Endothelial cell of umbilical vein (primary cell): Measurements from ENCODE around the gene KLF13. TPM values are rescaled to one million over a fixed set of nuclear protein-coding genes. Genes with fewer than 3 reads are reported as not detected.

ENCODE experiments used
- BruUV-seq: library from RNA; stranded (reverse); fragments of 400-500 nt; replicated peaks from 2 replicates; lab custom pipeline; 2021; lab: Mats Ljungman, UMichigan
- CTCF ChIA-PET: fragments of 300-600, 350-600 bp; sonication (Branson Sonifier 250); formaldehyde crosslinking; loops from one replicate; lab custom pipeline; 2021; ENCODE audit warnings: antibody characterized with exemption, inconsistent platforms; lab: Charles Lee
- POLR2A ChIA-PET: fragments of 300-600, 350-600 bp; sonication (Branson Sonifier 250); formaldehyde crosslinking; loops from one replicate; lab custom pipeline; 2021; ENCODE audit warnings: antibody characterized with exemption, inconsistent platforms; lab: Charles Lee
- DNase-seq: peaks from one replicate; pipeline ENCODE4 v3.0.0-alpha.2; 2011; ENCODE audit warnings: low read depth, low spot score
- FAIRE-seq: peaks from 2 replicates; lab custom pipeline; 2011; peaks lifted over from hg19 to GRCh38; lab: Jason Lieb, UNC
- H2AFZ ChIP-seq: 2 replicates; pipeline ENCODE4 v1.6.0; 2012; ENCODE audit warnings: low read depth, low read length, control low read depth, inconsistent platforms
- H3K27ac ChIP-seq: 2 replicates; pipeline ENCODE4 v1.5.1; 2011; ENCODE audit warnings: low read depth, mild to moderate bottlenecking, control low read depth, low read length, moderate library complexity; ENCODE audit not compliant: insufficient read depth
- H3K27me3 ChIP-seq, 2 experiments: 2 replicates each; pipeline versions ENCODE4 v1.6.0 to v1.6.1; 2011; ENCODE audit warnings: low read length in 2 of 2, mixed read lengths in 1 of 2; ENCODE audit not compliant: control insufficient read depth in 2 of 2, insufficient read depth in 2 of 2
- H3K36me3 ChIP-seq, 2 experiments: 2 replicates in 1 of 2; 3 replicates in 1 of 2; pipeline ENCODE4 v1.5.1; 2011; ENCODE audit warnings: low read length in 2 of 2, mild to moderate bottlenecking in 1 of 2, moderate library complexity in 1 of 2; ENCODE audit not compliant: control insufficient read depth in 2 of 2, insufficient read depth in 2 of 2; ENCODE audit errors: extremely low read depth in 1 of 2
- H3K4me1 ChIP-seq: 3 replicates; pipeline ENCODE4 v1.5.1; 2011; ENCODE audit warnings: mild to moderate bottlenecking, low read length; ENCODE audit not compliant: control insufficient read depth, insufficient read depth; ENCODE audit errors: extremely low read depth
- H3K4me2 ChIP-seq: 2 replicates; pipeline ENCODE4 v1.6.1; 2011; ENCODE audit warnings: low read length, control low read depth, mixed read lengths; ENCODE audit not compliant: insufficient read depth
- H3K4me3 ChIP-seq, 3 experiments: fragments of 200-600 bp in 1 of 3; sonication (generic), shearing (Covaris generic) in 1 of 3; replicated peaks in 1 of 3; 2 replicates each; pipeline ENCODE4 v1.5.1; 2011 to 2016; ENCODE audit warnings: control low read depth in 3 of 3, low read length in 3 of 3, mild to moderate bottlenecking in 2 of 3, inconsistent platforms in 1 of 3, low read depth in 1 of 3, moderate library complexity in 1 of 3; ENCODE audit not compliant: insufficient read depth in 1 of 3
- H3K79me2 ChIP-seq: 2 replicates; pipeline ENCODE4 v1.6.0; 2012; ENCODE audit warnings: low read length, inconsistent platforms; ENCODE audit not compliant: control insufficient read depth, insufficient read depth
- H3K9ac ChIP-seq: replicated peaks from 2 replicates; pipeline ENCODE3; 2011; ENCODE audit warnings: low read length, control low read depth; ENCODE audit not compliant: insufficient read depth; ENCODE audit errors: extremely low read depth
- H3K9me1 ChIP-seq: replicated peaks from 3 replicates; pipeline ENCODE4 v1.6.0; 2011; ENCODE audit warnings: mild to moderate bottlenecking, low read length; ENCODE audit not compliant: control insufficient read depth, insufficient read depth; ENCODE audit errors: extremely low read depth
- H3K9me3 ChIP-seq: replicated peaks from 2 replicates; pipeline ENCODE4 v1.5.1; 2012; ENCODE audit warnings: low read length, inconsistent platforms; ENCODE audit not compliant: control insufficient read depth, insufficient read depth
- H4K20me1 ChIP-seq: replicated peaks from 2 replicates; pipeline ENCODE3; 2011; ENCODE audit warnings: mild to moderate bottlenecking, low read length; ENCODE audit not compliant: control insufficient read depth, insufficient read depth; ENCODE audit errors: extremely low read depth
- CTCF ChIP-seq, 2 donors: IDR thresholded peaks; 1 replicate in 1 of 2; 2 replicates in 1 of 2; pipeline ENCODE4 v1.5.1; 2011; ENCODE audit warnings: low read length in 2 of 2, mild to moderate bottlenecking in 2 of 2, moderate library complexity in 2 of 2, control low read depth in 1 of 2, inconsistent platforms in 1 of 2, low read depth in 1 of 2; ENCODE audit not compliant: insufficient read depth in 1 of 2; ENCODE audit errors: extremely low read depth in 1 of 2
- EZH2 ChIP-seq: IDR thresholded peaks from 2 replicates; pipeline ENCODE4 v1.6.1; 2012; ENCODE audit warnings: borderline replicate concordance, low read depth, mild to moderate bottlenecking, moderate library complexity, low read length, inconsistent platforms; ENCODE audit not compliant: severe bottlenecking
- FOS ChIP-seq: IDR thresholded peaks from 2 replicates; pipeline ENCODE4 v1.6.1; 2011; ENCODE audit warnings: mild to moderate bottlenecking, low read length, moderate library complexity, borderline replicate concordance; ENCODE audit not compliant: insufficient read depth
- MAX ChIP-seq: IDR thresholded peaks from 2 replicates; pipeline ENCODE4 v1.6.1; 2011; ENCODE audit not compliant: insufficient read depth, insufficient read length
- MYC ChIP-seq: IDR thresholded peaks from one replicate; pipeline ENCODE4 v1.6.1; 2011; ENCODE audit warnings: mild to moderate bottlenecking, low read depth, low read length
- POLR2A ChIP-seq: IDR thresholded peaks from 2 replicates; pipeline ENCODE4 v1.6.1; 2012; ENCODE audit warnings: low read depth, mild to moderate bottlenecking, control low read depth, low read length
- dilution Hi-C: fragments of 300-500 bp; cut with MboI; formaldehyde crosslinking; loops from one replicate; pipeline ENCODE4 v1.15.0; 2019; ENCODE audit warnings: low sequenced_read_pairs; ENCODE audit not compliant: extremely low pct_ligation_motif_present
- intact Hi-C: fragments of 100-400 bp; cut with micrococcal nuclease; formaldehyde crosslinking; loops from one replicate; pipeline ENCODE4 v1.10.0; 2022
- polyA plus RNA-seq, 4 experiments: library from polyadenylated mRNA; depleted of rRNA in 3 of 4; stranded (reverse) in 3 of 4; unstranded in 1 of 4; fragments of >200 nt; gene quantifications; 2 replicates each; pipeline versions ENCODE4 v1.2.1 to v1.2.3, GENCODE V29; 2011 to 2012; ENCODE audit warnings: missing spikeins in 1 of 4
- total RNA-seq: library from RNA; stranded (reverse); gene quantifications from 2 replicates; pipeline ENCODE4 v1.2.3, GENCODE V29; 2021

The KLF13 gene
- total and polyA plus RNA-seq, 2 donors (not counting 3 experiments of a cell fraction or from before 2014, with no cell fraction given) = 10.1 to 31.9 TPM

- BruUV-seq = no TSS peak
- Histone ChIP-seq H3K9me3 (no peaks in the 10 kb centered on the region), H4K20me1 (no peaks in the 10 kb centered on the region), H3K79me2 (no peaks in the 10 kb centered on the region), H3K4me3 (no peak overlapping the region), H3K9me1 (no peaks in the 10 kb centered on the region), H3K27me3 (no peaks in the 10 kb centered on the region), H3K4me1 (peaks cover 18% of the 10 kb centered on the region), H3K4me2 (no peak overlapping the region), H3K9ac (no peak overlapping the region), H3K36me3 (no peaks in the 10 kb centered on the region), H2AFZ (no peak overlapping the region), H3K27ac (no peak overlapping the region)
- no peak for DNase-seq
- CTCF ChIA-PET = interaction anchor here (3.0 kb wide), 1 partner anchor 35 kb away, joined by 11 read pairs; no protein-coding TSS in a partner anchor
- FAIRE-seq = no peak
- POLR2A ChIA-PET = no interaction called here
- dilution Hi-C loops (no loop called here), intact Hi-C loops (no loop called here)
- TF ChIP-seq EZH2 (no peak), POLR2A (no peak), CTCF (IDR thresholded peaks at IDR 0.05; ENCODE audit: extremely low read depth in 1 of 2, insufficient read depth in 1 of 2, low read depth in 1 of 2, low read length in 2 of 2) (no peak), MYC (no peak), MAX (no peak), FOS (no peak)
Measured at GRCh38 chr15:31400222-31400927, 73.7 kb downstream of the KLF13 start.
